SK-N-SH (cell line): Measurements from ENCODE around the gene PDIA5. TPM values are rescaled to one million over a fixed set of nuclear protein-coding genes. Genes with fewer than 3 reads are reported as not detected.
A peak's percentile ranks its signal among the peaks of the same experiment; 100 is the strongest.

ENCODE experiments used
- CTCF ChIA-PET: fragments of 300-600, 350-600 bp; formaldehyde crosslinking; extraction: SDS; loops from one replicate; lab custom pipeline; 2021; lab: Yijun Ruan, JAX
- POLR2A ChIA-PET: fragments of 350-600 bp; sonication (Branson Sonifier 250); formaldehyde crosslinking; extraction: SDS; loops from one replicate; lab custom pipeline; 2020; ENCODE audit warnings: antibody characterized with exemption, inconsistent platforms; lab: Yijun Ruan, JAX
- DNase-seq: peaks from one replicate; pipeline ENCODE4 v3.0.0; 2012
- H2AFZ ChIP-seq: fragments of 200-600 bp; sonication (generic); 2 replicates; pipeline ENCODE4 v1.8.1; 2016; ENCODE audit warnings: antibody characterized with exemption, mild to moderate bottlenecking, low read depth
- H3F3A ChIP-seq: fragments of 200-600 bp; sonication (generic); replicated peaks from 2 replicates; pipeline ENCODE3; 2016; ENCODE audit warnings: antibody characterized with exemption, mild to moderate bottlenecking; ENCODE audit not compliant: insufficient read depth
- H3K27ac ChIP-seq, 2 experiments: fragments of 200-500 bp in 1 of 2; fragments of 200-600 bp in 1 of 2; sonication (Bioruptor generic) in 1 of 2; sonication (generic), shearing (Covaris generic) in 1 of 2; 2 replicates each; pipeline versions ENCODE4 v1.5.1 to v1.6.1; 2014 to 2016; ENCODE audit warnings: low read depth in 2 of 2, inconsistent platforms in 1 of 2, low read length in 1 of 2, mild to moderate bottlenecking in 1 of 2, mixed read lengths in 1 of 2
- H3K27me3 ChIP-seq: fragments of 200-600 bp; sonication (generic), shearing (Covaris generic); 2 replicates; pipeline ENCODE4 v1.6.1; 2016; ENCODE audit warnings: mixed run types; ENCODE audit not compliant: insufficient read depth
- H3K36me3 ChIP-seq, 2 experiments: fragments of 200-500 bp in 1 of 2; fragments of 200-600 bp in 1 of 2; sonication (Bioruptor generic) in 1 of 2; sonication (generic) in 1 of 2; replicated peaks in 1 of 2; 2 replicates each; pipeline versions ENCODE3 to v1.5.1; 2014 to 2016; ENCODE audit warnings: low read length in 1 of 2, mild to moderate bottlenecking in 1 of 2; ENCODE audit not compliant: insufficient read depth in 2 of 2, control insufficient read depth in 1 of 2
- H3K4me1 ChIP-seq, 2 experiments: fragments of 200-500 bp in 1 of 2; fragments of 200-600 bp in 1 of 2; sonication (Bioruptor generic) in 1 of 2; sonication (generic), shearing (Covaris generic) in 1 of 2; 2 replicates each; pipeline versions ENCODE4 v1.5.1 to v1.6.1; 2014 to 2016; ENCODE audit warnings: low read depth in 1 of 2, low read length in 1 of 2, mixed run types in 1 of 2; ENCODE audit not compliant: insufficient read depth in 2 of 2, control insufficient read depth in 1 of 2
- H3K4me2 ChIP-seq: fragments of 200-600 bp; sonication (generic), shearing (Covaris generic); 2 replicates; pipeline ENCODE4 v1.6.1; 2017; ENCODE audit warnings: mixed run types
- H3K4me3 ChIP-seq, 2 experiments: fragments of 200-500 bp in 1 of 2; fragments of 200-600 bp in 1 of 2; sonication (Bioruptor generic) in 1 of 2; sonication (generic), shearing (Covaris generic) in 1 of 2; 2 replicates each; pipeline versions ENCODE4 v1.5.1 to v1.8.1; 2014 to 2016; ENCODE audit warnings: low read depth in 2 of 2, inconsistent platforms in 1 of 2, low read length in 1 of 2, mild to moderate bottlenecking in 1 of 2, mixed read lengths in 1 of 2, moderate library complexity in 1 of 2
- H3K79me2 ChIP-seq: fragments of 200-600 bp; sonication (generic); 2 replicates; pipeline ENCODE4 v1.8.1; 2017; ENCODE audit warnings: mild to moderate bottlenecking; ENCODE audit not compliant: insufficient read depth
- H3K9ac ChIP-seq: fragments of 200-600 bp; sonication (generic); 2 replicates; pipeline ENCODE4 v1.6.1; 2017; ENCODE audit warnings: mixed run types
- H3K9me2 ChIP-seq: fragments of 200-600 bp; sonication (generic); 2 replicates; pipeline ENCODE4 v1.6.1; 2017; ENCODE audit warnings: mixed run types
- H3K9me3 ChIP-seq: fragments of 200-600 bp; sonication (generic); 2 replicates; pipeline ENCODE4 v1.6.1; 2017; ENCODE audit warnings: mixed run types, mild to moderate bottlenecking, moderate library complexity
- H4K20me1 ChIP-seq: fragments of 200-600 bp; sonication (generic); 2 replicates; pipeline ENCODE4 v1.6.1; 2017; ENCODE audit warnings: mild to moderate bottlenecking, mixed run types; ENCODE audit not compliant: insufficient read depth
- CHD2 ChIP-seq: fragments of 150-350 bp; IDR thresholded peaks from 2 replicates; pipeline ENCODE4 v1.6.1; 2018; ENCODE audit warnings: low read length; ENCODE audit not compliant: partially characterized antibody
- CTCF ChIP-seq: fragments of 200-600 bp; sonication (generic); IDR thresholded peaks from 2 replicates; pipeline ENCODE4 v1.6.1; 2017; ENCODE audit warnings: antibody characterized with exemption, mild to moderate bottlenecking, moderate library complexity
- ELF1 ChIP-seq: IDR thresholded peaks from 2 replicates; pipeline ENCODE4 v1.4.0; 2012
- FOSL2 ChIP-seq: IDR thresholded peaks from 2 replicates; pipeline ENCODE4 v1.4.0; 2012; ENCODE audit warnings: low read depth, mild to moderate bottlenecking, moderate library complexity, borderline replicate concordance
- FOXJ3 ChIP-seq: sonication (generic); formaldehyde crosslinking; IDR thresholded peaks from 2 replicates; pipeline ENCODE4 v1.5.1; 2020; ENCODE audit warnings: mild to moderate bottlenecking, missing genetic modification reagents
- FOXM1 ChIP-seq: IDR thresholded peaks from 2 replicates; pipeline ENCODE4 v1.4.0; 2012; ENCODE audit warnings: low read depth, mild to moderate bottlenecking
- GATA2 ChIP-seq: sonication (generic); formaldehyde crosslinking; IDR thresholded peaks from 2 replicates; pipeline ENCODE4 v1.5.0; 2020; ENCODE audit warnings: mild to moderate bottlenecking, missing genetic modification reagents
- JUND ChIP-seq: IDR thresholded peaks from 2 replicates; pipeline ENCODE4 v1.4.0; 2012
- MEF2A ChIP-seq: IDR thresholded peaks from 2 replicates; pipeline ENCODE4 v1.4.0; 2012; ENCODE audit warnings: low read depth, borderline replicate concordance
- MXI1 ChIP-seq: IDR thresholded peaks from 2 replicates; pipeline ENCODE4 v1.6.1; 2012; ENCODE audit warnings: mild to moderate bottlenecking, low read depth, low read length, improper control_type of control experiment
- NFIC ChIP-seq: IDR thresholded peaks from 2 replicates; pipeline ENCODE4 v1.4.0; 2012; ENCODE audit warnings: borderline replicate concordance
- NRF1 ChIP-seq: IDR thresholded peaks from 2 replicates; pipeline ENCODE4 v1.6.1; 2012; ENCODE audit warnings: low read depth, mild to moderate bottlenecking, low read length
- POLR2AphosphoS5 ChIP-seq: IDR thresholded peaks from 2 replicates; pipeline ENCODE4 v1.6.1; 2012; ENCODE audit warnings: low read depth, low read length
- RAD21 ChIP-seq: IDR thresholded peaks from 2 replicates; pipeline ENCODE4 v1.6.1; 2012; ENCODE audit warnings: mild to moderate bottlenecking, low read length
- RCOR1 ChIP-seq: fragments of 150-350 bp; IDR thresholded peaks from 2 replicates; pipeline ENCODE4 v1.6.1; 2017; ENCODE audit warnings: antibody characterized with exemption, low read length
- RFX5 ChIP-seq: IDR thresholded peaks from 2 replicates; pipeline ENCODE4 v1.6.1; 2012; ENCODE audit warnings: mild to moderate bottlenecking, improper control_type of control experiment, low read length
- TAF1 ChIP-seq: IDR thresholded peaks from 2 replicates; pipeline ENCODE4 v1.6.1; 2012; ENCODE audit warnings: low read depth, mild to moderate bottlenecking, low read length, moderate library complexity, borderline replicate concordance
- YY1 ChIP-seq: IDR thresholded peaks from 2 replicates; pipeline ENCODE4 v1.4.0; 2012; ENCODE audit warnings: low read depth, mild to moderate bottlenecking
- WGBS: methylation state at CpG from one replicate; pipeline ENCODE4 v1.1.6; 2017; ENCODE audit warnings: low lambda C conversion rate; 5-methylcytosine and 5-hydroxymethylcytosine counted together
- polyA plus RNA-seq, 3 experiments: library from polyadenylated mRNA; depleted of rRNA; stranded (reverse); fragments of >200 nt; gene quantifications; 2 replicates each; pipeline ENCODE4 v1.2.3, GENCODE V29; 2012
- TF ChIP-seq, protein P1 (sequence below): fragments of 150-350 bp; IDR thresholded peaks from 2 replicates; pipeline ENCODE4 v1.6.1; 2016; ENCODE audit warnings: mild to moderate bottlenecking, low read depth, low read length
- TF ChIP-seq, protein P2 (sequence below): IDR thresholded peaks from 2 replicates; pipeline ENCODE4 v1.4.0; 2012; ENCODE audit warnings: low read depth, borderline replicate concordance
- TF ChIP-seq, protein P3 (sequence below): IDR thresholded peaks from 2 replicates; pipeline ENCODE4 v1.4.0; 2012; ENCODE audit warnings: low read depth, borderline replicate concordance

PDIA5 gene
- polyA plus RNA-seq, 1 of the 3 experiments (the other 2 are of a cell fraction), result 28.6 TPM

GRCh38 chr3:123083383-123084124 is 16.7 kb downstream of the PDIA5 start:
- H3F3A ChIP-seq, result peaks cover 18% of the 10 kb centered on the region
- ChIA-PET POLR2A (no interaction called here), CTCF (interaction anchor here (1.0 to 1.3 kb wide), 2 partner anchors 8 to 11 kb away, joined by 4 read pairs; no protein-coding TSS in a partner anchor)
- no peak overlapping the region for H3K4me2 ChIP-seq
- peak overlapping the region in 1 of 2 experiments; percentile 96; a peak in 1 of 4 replicates for H3K27ac ChIP-seq
- H3K4me3 ChIP-seq, result no peak overlapping the region
- H3K79me2 ChIP-seq, result peaks cover 91% of the 10 kb centered on the region
- H3K4me1 ChIP-seq, result peaks cover 52 to 71% of the 10 kb centered on the region in 2 experiments
- H3K9me2 ChIP-seq, result no peaks in the 10 kb centered on the region
- H4K20me1 ChIP-seq, result peaks cover 92% of the 10 kb centered on the region
- no peaks in the 10 kb centered on the region for H3K27me3 ChIP-seq
- TF ChIP-seq CHD2, result no peak
- no peak for TF ChIP-seq NRF1
- TF ChIP-seq RAD21, result no peak
- no peak for TF ChIP-seq FOXM1
- no peak for TF ChIP-seq JUND
- no peak for TF ChIP-seq RCOR1
- TF ChIP-seq POLR2AphosphoS5, result no peak
- no peak for TF ChIP-seq ELF1
- no peak for TF ChIP-seq TAF1
- no peak for TF ChIP-seq GATA2 (CRISPR knock-in tag)
- TF ChIP-seq, protein P1, sequence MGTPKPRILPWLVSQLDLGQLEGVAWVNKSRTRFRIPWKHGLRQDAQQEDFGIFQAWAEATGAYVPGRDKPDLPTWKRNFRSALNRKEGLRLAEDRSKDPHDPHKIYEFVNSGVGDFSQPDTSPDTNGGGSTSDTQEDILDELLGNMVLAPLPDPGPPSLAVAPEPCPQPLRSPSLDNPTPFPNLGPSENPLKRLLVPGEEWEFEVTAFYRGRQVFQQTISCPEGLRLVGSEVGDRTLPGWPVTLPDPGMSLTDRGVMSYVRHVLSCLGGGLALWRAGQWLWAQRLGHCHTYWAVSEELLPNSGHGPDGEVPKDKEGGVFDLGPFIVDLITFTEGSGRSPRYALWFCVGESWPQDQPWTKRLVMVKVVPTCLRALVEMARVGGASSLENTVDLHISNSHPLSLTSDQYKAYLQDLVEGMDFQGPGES, result no peak
- TF ChIP-seq, all 33 proteins: peak for 0
- Histone ChIP-seq H3K36me3 (peaks cover 0 to 7% of the 10 kb centered on the region in 2 experiments), H3K9ac (no peak overlapping the region), H2AFZ (no peak overlapping the region), H3K9me3 (no peaks in the 10 kb centered on the region)
- DNase-seq, result no peak
- 91% methylated on average over 8 of the region's 8 CpGs for WGBS

GRCh38 chr3:123084192-123084591 is 17.4 kb downstream of the PDIA5 start:
- WGBS, result 79% methylated on average over 6 of the region's 6 CpGs
- Histone ChIP-seq H3F3A (peaks cover 14% of the 10 kb centered on the region), H3K9ac (no peak overlapping the region), H3K9me2 (no peaks in the 10 kb centered on the region), H4K20me1 (peaks cover 98% of the 10 kb centered on the region), H3K79me2 (peaks cover 92% of the 10 kb centered on the region), H3K36me3 (peaks cover 0 to 7% of the 10 kb centered on the region in 2 experiments), H3K27ac (peak overlapping the region in 1 of 2 experiments; percentile 96; a peak in 2 of 4 replicates), H3K4me1 (peaks cover 52 to 75% of the 10 kb centered on the region in 2 experiments), H2AFZ (no peak overlapping the region), H3K4me2 (no peak overlapping the region; the same call in 1 of the 2 replicates), H3K9me3 (no peaks in the 10 kb centered on the region), H3K4me3 (no peak overlapping the region), H3K27me3 (no peaks in the 10 kb centered on the region)
- ChIA-PET CTCF (interaction anchor here (1.3 kb wide), 1 partner anchor 10 kb away, joined by 4 read pairs; no protein-coding TSS in a partner anchor), POLR2A (no interaction called here)
- DNase-seq, result no peak
- no peak for TF ChIP-seq FOXJ3 (CRISPR knock-in tag)
- no peak for TF ChIP-seq CTCF
- TF ChIP-seq CHD2, result no peak
- TF ChIP-seq MXI1, result no peak
- no peak for TF ChIP-seq RCOR1
- no peak for TF ChIP-seq YY1
- TF ChIP-seq, protein P2, sequence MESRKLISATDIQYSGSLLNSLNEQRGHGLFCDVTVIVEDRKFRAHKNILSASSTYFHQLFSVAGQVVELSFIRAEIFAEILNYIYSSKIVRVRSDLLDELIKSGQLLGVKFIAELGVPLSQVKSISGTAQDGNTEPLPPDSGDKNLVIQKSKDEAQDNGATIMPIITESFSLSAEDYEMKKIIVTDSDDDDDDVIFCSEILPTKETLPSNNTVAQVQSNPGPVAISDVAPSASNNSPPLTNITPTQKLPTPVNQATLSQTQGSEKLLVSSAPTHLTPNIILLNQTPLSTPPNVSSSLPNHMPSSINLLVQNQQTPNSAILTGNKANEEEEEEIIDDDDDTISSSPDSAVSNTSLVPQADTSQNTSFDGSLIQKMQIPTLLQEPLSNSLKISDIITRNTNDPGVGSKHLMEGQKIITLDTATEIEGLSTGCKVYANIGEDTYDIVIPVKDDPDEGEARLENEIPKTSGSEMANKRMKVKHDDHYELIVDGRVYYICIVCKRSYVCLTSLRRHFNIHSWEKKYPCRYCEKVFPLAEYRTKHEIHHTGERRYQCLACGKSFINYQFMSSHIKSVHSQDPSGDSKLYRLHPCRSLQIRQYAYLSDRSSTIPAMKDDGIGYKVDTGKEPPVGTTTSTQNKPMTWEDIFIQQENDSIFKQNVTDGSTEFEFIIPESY, result no peak
- TF ChIP-seq, protein P1, result no peak
- no peak for TF ChIP-seq NFIC
- TF ChIP-seq RFX5, result no peak
- TF ChIP-seq, protein P3, sequence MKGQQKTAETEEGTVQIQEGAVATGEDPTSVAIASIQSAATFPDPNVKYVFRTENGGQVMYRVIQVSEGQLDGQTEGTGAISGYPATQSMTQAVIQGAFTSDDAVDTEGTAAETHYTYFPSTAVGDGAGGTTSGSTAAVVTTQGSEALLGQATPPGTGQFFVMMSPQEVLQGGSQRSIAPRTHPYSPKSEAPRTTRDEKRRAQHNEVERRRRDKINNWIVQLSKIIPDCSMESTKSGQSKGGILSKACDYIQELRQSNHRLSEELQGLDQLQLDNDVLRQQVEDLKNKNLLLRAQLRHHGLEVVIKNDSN, result no peak
- TF ChIP-seq FOXM1, result no peak
- TF ChIP-seq JUND, result no peak
- TF ChIP-seq RAD21, result no peak
- TF ChIP-seq MEF2A, result no peak
- no peak for TF ChIP-seq FOSL2
